HG03097 (cell line): ENCODE results near the gene PTPRT.

ENCODE experiments used
- ATAC-seq: cut with Tn5 transposase; IDR thresholded peaks from one replicate; pipeline ENCODE4 v1.9.1; 2021; ENCODE audit not compliant: unreplicated experiment, low FRiP score

PTPRT gene

DNA sequence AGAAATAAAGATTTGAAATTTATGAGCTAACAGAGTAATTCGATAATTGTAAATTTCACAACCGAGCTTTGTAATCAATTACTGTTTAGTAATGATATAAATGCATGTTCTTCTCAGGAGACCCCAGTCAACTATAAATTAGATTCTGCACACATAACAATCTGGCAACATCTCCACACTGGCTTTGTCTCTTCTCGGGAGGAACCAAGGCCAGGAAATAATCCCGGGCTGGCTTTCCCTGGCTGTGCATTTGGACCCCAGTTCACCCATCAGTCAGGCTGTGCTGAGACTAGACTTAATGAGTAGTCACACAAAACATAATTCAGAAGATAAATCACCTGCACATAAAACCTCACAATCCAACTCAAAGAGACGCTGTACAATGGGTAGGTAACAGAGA, 65.5 kb downstream of the PTPRT start:
- no peak for ATAC-seq

DNA sequence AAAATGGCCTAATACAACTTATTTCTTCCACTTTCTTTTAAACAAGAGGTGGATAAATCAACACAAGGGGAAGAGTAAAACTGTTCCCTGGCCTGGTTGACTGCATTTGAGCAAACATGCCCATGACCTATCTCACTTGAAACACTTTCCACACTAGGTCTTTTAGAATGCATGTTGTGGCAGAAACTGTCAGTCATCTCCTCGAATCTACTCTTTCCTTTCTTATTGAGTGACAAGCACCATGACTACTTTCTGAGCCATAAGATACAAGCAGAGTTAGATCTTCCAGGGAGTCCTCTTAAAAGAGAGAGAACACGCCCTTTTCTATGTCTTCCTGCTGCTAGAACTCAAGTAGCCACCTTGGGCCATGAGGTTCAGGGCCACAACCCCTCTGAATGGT, 66.5 kb downstream of the PTPRT start:
- ATAC-seq = no peak

DNA sequence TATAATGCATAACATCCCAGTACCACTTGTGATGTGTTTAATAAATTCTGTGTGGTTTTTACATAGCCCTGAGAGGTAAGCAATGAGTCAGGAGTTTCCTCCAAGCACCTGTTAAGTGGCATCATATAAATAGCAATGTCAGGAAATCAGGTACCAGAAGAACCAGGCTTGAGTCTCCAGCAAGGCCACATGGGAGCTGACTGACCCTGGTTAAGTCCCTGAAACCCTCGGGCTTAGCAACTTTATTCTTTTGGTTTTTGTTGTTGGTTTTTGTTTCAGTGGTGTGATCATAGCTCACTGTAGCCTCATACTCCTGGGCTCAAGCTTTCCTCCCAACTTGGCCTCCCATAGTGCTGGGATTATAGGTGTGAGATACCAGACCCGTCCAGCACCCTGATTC, 70.0 kb downstream of the PTPRT start:
- ATAC-seq = no peak

DNA sequence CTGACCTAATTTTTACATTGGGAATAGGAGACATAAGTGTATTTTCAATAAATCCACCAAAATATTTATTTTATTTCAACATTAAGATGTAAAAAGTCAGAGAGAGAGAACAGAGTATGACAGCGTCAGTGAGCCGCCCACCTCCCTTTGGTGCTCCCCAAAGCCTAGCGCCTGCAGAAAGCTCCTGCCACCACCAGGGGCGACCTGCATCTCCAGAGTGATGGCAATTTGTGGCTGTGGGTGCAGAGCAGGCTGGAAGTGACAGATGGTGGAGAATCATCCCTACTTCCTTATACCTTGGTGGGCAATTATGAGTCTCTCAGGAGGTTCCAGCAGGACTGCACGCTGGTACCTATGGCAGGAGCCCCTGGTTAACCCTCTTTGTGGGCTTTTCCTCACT, 87.3 kb downstream of the PTPRT start:
- ATAC-seq = no peak

DNA sequence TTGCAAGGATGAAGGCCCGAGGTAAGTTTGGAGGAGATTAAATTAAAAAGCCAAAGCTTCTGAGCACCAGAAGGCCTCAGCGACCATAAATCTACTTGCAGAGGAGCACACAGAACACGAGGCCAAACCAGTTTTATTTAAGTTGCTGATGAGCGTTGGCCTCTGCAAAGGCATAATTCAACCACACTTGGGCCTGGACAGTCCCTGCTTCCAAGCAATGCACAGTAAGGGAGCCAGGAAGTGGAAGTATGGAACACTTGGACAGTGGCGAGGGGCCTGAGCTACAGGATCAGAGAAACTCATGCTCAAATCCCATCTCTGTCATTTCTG, 92.8 kb downstream of the PTPRT start:
- ATAC-seq = no peak

DNA sequence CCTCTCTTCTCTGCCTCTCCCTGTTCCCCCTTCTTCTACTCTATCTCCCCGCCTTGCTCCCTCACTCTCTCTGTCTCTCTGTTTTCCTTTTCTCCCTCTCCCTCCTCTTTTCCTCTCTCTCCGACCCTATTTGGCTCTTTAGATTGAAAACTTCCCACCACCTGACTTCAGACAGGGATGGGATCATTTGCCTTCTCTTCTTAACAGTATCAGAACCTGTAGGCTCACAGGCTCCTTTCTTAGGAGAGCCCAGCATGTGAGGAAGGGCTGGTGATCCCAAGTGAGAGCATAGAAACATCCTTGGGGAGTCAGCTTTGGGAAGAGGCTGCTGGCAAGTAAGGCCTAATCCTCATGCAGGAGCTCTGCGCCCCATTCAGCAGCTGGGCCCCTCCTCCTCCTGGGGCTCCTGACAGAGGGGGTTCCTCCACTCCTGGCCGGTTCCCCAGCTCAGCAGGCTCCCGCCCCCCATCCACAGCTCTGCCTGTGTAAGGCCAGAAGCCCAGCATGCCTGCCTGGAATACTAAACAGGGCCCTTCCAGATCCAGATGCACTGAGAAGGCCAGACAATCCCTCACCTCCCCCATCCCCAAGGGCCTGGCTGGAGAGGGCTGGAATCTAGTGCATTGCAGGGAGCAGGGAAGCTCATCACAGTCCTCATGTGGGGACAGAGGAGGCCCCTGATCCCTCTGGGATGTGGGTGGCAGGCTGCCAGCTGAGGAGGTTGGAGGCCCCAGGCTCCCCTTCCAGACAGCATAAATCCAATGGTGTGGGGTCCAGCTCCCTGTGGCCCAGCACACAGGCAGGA, 93.4 kb downstream of the PTPRT start:
- ATAC-seq = no peak

DNA sequence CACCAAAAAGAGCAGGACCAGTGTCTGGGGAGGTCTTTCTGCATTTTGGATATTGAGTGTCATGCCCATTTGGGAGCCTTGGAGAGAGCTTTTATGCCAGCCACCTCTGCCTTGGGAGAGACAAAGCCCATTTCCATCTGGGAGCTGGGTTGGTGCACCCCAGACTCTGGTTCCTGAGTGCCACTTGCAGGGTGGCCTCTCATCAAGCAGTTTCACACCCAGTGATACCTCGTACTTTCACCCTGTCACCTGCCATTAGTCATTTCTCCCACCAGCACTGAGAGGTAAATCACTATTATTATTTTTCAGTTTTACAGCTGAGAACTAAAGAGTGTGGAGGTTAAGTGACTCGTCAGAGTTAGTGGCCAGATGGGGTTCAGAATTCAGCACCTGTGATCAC, 94.7 kb downstream of the PTPRT start:
- no peak for ATAC-seq

DNA sequence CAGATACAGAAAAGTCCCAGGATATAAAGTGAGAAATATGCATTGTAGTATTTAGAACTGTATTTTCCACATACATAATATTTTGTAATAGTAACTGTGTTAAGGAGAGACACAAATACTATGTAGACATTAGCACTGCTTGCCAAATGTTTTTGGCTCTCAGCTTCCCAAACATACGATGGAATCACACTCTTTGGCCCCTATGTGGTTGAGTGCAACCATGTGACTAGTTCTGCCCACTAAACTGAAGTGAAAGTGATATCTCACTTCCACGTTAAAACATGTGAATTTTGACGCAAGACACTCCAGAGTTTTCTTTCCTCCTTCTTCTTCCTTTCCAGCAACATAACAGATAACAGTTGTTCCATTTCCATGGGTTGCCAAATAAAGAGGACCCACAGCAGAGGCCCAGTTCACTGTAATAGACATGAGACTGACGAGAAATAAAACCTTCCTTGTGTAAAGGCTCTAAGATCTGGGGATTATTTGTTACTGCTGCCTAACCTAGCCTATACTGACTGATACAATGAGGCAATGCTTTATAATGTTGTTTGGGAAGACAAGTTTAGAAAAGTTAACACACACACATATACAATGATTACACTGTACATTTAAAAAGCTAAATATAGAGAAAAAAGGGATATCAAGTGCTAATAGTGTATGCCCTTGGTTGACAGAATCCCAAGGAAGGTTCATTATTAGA, 97.2 kb downstream of the PTPRT start:
- no peak for ATAC-seq

DNA sequence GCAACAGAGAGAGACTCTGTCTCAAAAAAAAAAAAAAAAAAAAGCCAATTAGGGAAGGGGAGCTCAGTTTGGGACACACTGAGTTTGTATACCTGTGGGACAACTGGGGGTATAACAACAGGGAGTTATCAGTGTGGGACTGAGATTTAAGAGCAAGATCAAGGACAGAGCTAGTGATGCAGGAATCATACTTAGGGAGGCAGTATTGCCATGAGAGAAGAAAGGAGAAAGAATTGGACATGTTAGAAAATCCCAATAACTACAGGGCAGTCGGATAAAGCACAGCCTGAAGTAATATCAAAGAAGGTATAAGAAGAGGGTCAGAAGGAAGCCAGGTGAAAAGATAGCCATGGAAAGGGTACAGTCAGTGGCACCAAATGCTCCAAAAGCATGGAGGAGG, 121.2 kb downstream of the PTPRT start:
- no peak for ATAC-seq

DNA sequence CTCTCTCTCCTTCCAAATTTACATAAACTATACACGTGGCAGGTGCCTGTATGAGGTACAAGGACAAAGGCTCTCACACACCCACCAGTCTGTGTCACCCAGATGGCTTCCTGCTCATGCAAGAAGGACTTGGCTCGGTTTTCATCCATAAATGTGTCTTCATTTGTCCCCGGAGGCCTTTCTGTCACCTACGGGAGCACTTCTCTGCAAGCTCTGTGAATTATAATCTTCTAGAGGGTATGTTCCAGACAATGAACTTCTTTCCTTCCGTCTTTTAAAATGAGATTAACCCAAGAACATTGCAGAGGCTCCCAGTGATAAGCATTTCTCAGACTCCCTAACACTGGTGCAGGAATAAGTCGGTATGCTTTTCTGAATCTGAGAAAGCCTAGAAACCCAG, 123.6 kb downstream of the PTPRT start:
- ATAC-seq = no peak

DNA sequence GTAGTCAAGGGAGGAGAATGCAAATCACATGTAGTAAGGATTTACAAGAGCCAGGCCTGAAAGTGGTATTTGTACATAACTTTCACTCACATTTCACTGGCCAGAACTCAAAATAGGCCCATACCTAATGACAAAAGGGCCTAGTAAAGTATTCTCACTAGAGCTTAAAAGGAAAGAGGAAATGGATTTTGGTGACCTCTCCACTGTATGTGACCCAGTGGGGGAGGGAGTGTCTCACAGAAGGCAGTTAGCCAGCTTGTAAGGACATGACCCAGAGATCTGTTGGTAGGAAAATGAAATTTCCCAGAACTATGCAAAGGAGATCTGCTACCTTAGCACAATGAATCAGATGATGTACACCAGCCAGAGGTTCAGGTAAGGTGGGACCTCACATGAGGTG, 124.4 kb downstream of the PTPRT start:
- no peak for ATAC-seq

DNA sequence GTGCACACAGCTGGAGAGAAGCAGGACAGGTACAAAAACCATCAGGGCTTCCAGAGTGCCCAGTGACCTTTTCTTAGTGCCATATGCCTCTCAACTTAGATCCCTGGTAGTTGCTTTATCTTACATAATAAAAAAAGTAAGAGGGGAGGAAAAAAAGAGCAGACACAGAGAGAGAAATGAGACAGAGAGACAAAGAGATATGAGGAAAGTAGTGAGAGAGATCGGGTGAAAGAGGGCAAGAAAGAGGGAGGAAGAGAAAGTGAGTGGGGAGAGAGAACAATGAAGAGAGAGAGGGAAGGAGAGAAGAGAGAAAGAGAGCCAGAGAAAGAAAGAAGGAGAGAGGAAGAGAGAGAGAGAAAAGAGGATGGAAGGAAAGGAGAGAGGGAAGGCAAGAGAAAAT, 131.6 kb downstream of the PTPRT start:
- no peak for ATAC-seq

DNA sequence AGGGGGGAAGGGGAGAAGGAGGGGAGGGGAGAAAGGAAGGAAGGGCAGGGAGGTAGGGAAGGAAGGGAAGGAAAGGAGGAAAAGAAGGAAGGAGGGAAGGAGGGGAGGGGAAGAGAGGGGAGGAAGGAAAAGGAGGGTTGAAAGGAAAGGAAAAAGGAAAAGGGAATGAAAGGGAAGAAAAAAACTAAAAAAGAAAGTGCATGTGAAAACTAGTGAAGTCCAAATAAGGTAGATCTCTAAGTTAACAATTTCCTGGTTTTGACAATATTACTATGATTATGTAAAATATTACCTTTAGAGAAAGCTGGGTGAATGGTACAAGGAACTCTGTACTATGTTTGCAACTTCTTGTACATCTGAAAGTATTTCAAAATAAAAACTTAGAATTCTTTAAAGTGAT, 132.4 kb downstream of the PTPRT start:
- no peak for ATAC-seq

DNA sequence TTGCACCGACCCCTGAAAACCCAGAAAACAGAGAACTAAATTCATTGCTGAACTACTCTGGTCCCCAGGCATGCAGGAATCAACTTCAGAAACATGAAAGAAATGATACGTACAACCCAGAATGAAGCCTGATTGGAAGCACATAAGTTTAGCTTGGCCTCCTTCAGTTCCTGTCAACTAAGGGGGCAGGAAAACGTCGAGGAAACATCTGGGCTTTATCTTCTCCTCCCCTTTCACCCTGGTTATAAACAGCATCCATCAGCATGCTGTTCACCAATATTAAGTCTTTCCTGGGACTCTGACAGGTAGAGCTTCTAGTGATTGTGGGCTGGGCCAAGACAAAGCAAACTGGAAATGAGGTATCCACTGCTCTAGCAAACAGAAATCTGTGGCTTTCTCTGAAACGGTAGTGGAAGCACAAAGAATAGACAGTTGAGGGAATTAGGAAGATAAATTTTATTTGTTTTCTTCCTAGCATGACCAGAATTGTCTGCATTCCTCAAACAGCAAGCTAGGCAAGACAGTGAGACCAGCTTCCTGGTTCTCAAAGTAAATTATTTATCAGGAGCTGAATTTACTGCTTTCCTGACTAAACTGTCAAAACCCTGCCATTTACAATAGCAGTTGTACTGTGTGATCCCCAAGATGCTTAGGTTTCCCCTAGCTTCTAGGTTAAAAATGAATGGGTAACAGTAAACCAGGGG, 134.4 kb downstream of the PTPRT start:
- no peak for ATAC-seq

DNA sequence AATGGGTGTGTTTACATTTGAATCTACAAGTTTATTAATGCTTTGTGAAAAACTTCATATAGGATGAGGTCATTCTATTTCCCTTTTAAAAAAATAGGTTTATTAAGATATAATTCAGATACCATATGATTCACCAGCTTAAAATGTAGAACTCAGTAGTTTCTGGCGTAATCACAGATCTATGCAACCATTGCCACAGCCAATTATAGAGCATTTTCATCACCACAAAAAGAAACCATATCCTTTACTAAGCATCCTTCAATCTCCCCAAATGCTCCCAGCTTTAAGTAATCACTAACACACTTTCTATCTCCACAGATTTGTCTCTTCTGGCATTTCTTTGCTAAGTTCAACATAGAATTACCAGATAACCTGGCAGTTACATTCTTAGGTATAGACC, 137.2 kb downstream of the PTPRT start:
- ATAC-seq = no peak

DNA sequence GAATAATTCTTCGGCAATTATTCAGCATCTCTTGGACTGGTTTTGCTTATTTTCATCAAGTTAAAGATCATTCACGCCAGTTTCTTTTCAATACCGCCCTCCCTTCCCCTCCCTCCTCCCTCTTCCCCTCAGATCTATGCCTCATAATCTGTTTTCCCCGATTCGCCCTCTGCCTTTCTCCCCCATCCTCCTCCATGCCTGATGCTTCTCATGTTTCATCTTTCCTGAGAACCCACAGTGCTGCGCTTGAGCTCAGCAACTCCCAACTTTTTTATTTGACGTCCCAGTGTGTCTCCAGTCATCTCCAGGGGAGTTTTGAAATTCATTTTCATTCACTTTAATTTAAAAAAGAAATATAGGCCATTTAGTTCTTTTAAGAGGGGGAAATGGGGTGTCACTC, 142.7 kb downstream of the PTPRT start:
- no peak for ATAC-seq

DNA sequence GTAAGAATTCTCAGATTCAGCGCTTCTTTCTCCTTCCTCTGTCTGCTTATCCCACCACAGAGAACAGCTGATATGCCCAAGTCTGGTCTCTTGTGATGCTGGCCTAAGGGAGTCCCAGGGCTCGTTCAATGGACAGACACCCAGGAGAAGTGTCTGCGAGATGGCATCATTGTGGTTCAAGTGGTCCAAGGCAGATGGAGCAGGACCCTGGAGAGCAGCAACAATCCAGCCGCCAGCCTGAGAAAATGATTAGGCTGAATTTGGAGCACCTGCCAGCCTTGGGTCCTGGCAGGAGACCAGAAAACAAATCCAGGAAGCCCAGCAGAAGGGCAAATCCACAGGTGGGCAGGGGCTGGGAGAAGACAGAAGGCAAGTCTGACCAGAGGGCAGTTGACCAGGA, 145.8 kb downstream of the PTPRT start:
- no peak for ATAC-seq

DNA sequence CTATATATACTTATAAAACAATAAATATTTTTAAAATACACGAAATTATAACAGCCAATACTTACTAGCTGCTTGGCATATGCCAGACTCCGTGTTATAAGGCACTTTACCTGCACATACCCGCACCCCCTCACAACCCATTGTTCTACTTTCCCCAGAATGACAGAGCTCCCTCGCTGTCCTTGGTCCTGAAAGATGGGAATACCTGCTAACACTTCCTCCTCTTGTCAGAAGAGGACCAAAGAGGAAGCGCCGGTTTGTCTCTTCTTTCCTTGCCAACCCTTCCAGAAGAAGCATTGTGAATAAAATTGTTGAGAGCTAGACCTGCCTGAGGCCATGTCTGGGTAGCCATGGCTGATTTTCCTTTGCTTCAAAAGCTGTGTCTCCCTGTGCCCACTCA, 149.3 kb downstream of the PTPRT start:
- ATAC-seq = no peak

DNA sequence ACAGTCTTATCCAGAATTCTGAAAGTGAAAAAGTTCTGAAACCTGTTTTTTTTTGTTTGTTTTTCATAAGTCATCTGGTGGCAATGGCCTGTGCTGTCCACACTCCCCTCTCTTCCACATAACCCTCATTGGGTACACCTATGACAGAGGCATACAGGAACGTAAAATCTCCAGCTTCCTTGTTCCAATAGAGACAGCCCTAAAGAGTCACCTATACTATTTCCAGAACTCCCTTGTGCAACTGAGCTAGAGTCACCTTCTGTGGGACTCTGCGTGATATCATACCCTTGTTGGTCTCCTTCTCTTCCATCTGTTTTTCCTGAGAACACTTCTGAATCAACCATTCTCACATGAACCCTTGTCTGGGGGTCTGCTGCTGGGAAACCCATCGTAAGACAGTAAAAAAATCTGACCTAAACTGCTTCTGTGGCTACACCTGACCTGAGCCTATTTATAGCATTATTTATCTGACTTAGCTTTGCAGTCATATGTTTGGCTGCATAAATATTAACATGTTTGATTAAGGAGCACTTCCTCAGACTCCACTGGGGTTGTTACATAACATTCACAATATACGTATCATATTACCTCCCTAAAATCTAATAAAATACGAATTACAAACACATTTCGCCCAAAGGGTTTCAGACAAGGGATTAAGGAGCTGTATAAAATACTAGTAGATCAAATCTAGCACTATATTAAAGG, 151.9 kb downstream of the PTPRT start:
- ATAC-seq = no peak

DNA sequence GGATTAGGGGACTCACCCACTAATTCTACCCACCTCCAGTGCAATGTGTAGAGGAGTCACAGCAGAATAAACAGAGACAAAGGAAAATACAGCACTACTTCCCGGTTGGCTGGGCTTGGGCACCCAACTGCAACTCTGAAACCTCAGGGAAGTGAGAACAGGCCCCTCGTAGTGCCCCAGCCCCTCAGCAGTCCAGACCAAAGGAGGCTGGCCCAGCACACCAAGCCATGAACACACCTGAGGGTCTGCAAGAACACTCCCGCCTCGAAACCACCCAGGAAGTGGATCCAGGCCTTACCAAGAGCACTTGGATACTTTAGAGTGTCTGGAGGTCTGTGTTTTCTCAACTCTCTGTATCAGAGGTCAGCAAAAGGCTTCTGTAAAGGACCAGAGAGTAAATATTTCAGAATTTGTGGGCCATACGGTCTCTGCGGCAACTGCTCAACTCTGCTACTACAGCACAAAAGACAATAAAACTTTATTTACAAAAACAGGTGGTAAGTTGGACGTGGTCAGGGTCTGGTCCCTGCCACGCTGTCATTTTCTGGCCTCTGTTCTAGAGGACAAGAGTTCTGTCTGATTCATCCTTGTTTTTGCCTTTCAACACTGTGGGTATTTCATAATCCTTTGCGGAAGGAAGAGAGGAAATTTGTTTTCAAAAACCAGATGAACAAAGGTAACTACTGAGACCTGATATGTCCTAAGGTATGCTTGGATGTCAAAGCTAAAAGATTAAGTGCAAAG, 154.6 kb downstream of the PTPRT start:
- ATAC-seq = no peak

DNA sequence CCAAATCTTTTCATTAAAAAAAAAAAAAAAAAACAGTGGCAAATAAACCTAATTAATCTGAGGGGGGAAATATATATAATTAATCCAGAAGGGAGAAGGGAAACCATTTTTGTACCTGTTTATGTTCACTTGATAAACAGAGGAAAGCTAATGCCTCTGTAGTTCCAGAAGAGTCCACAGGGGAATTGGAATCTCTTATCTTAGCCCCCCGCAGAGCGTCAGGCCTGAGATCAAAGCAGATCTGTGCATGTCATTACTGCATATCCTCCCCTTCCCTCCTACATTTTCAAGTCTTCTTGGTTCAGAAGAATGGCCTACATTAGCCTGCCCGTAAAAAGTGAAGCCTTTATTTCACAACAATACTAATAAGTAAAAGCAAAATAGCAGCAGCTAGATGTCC, 157.2 kb downstream of the PTPRT start:
- ATAC-seq = no peak
